Muscle of arm (tissue), 14 donors: ENCODE data around the gene OR2J3. TPM values are rescaled to one million over a fixed set of nuclear protein-coding genes. Genes with fewer than 3 reads are reported as not detected.
"Not testable (repeated sequence)": the region's sequence is repeated elsewhere in the genome, so short reads cannot be mapped to it uniquely, and the experiment has no call there.

Experiments
- DNase-seq: peaks from one replicate; pipeline ENCODE4 v3.0.0-alpha.2; 2013
- long read RNA-seq, 11 donors: transcript quantifications; one replicate each; lab custom pipeline, GENCODE V29; 2026
- polyA plus RNA-seq, 12 donors: library from polyadenylated mRNA; unstranded; fragments of 120-200 nt; gene quantifications; one replicate each; pipeline ENCODE4 v1.2.1, GENCODE V29; 2013; ENCODE audit not compliant: insufficient read length in 12 of 12

Gene OR2J3
- polyA plus RNA-seq, result not detected
- long read RNA-seq, donor 1, result 0 reads
- long read RNA-seq, donor 2, result 0 reads
- long read RNA-seq, donor 3, result 0 reads
- long read RNA-seq, donor 4, result 0 reads
- long read RNA-seq, donor 5, result 0 reads
- long read RNA-seq, donor 6, result 0 reads
- long read RNA-seq, donor 7, result 0 reads
- long read RNA-seq, donor 8, result 0 reads
- long read RNA-seq, donor 9, result 0 reads
- long read RNA-seq, donor 10, result 0 reads
- long read RNA-seq, donor 11, result 0 reads

- DNase-seq, result no peak
Measured at GRCh38 chr6:29107758-29108157, at the start of gene OR2J3. Gene OR2J3 (plus strand): TSS chr6:29108058. CDS start chr6:29111891, 3,833 bp downstream.

- DNase-seq, result no peak
Measured at GRCh38 chr6:29071831-29072723, 35.8 kb upstream of the OR2J3 start.

GRCh38 chr6:29079203-29079602, 28.7 kb upstream of the OR2J3 start:
- no peak for DNase-seq

DNA sequence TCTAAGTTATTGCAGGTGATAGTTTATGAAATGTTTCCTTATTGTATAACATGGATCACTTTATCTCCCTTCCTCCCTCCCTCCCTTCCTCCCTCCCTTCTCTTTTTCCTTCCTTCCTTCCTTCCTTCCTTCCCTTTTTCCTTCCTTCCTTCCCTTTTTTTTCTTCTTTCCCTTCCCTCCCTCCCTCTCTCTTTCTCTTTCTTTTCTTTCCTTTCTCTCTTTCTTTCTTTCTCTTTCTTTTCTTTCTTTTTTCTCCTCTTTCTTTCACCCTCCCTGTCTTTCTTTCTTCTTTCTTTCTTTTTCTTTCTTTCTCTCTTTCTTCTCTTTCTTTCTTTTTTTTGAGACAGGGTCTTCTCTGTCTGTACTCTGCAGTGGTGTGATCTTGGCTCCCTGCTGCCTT, 26.5 kb upstream of the OR2J3 start:
- no peak for DNase-seq

GRCh38 chr6:29082457-29082856, 25.4 kb upstream of the OR2J3 start:
- no peak for DNase-seq

DNA sequence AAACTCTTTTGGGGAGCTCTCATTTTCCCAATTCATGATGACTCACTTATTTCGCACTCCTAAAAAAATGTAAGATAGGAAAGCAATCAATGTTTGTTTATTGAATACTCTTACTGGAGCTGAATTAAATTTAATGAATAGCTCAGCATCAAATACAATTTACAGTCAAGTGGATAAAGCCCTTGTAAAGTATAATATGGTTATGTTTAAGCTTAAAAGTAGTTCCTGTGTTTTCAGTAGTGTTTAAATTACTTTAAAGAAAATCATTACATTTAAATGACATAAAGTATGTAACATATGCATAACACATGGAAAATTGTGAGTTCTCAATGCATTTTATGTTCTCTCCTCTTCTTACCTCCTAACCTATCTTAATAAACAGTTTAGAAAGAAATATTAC, 20.6 kb upstream of the OR2J3 start, which contains the start of gene OR2B3:
Gene OR2B3 (minus strand): TSS at position 101 of the 400 bp plus-strand sequence. CDS start 65 bp downstream, at position 36.
- no peak for DNase-seq

- no peak for DNase-seq
Measured at GRCh38 chr6:29092957-29093356, 14.9 kb upstream of the OR2J3 start.

DNA sequence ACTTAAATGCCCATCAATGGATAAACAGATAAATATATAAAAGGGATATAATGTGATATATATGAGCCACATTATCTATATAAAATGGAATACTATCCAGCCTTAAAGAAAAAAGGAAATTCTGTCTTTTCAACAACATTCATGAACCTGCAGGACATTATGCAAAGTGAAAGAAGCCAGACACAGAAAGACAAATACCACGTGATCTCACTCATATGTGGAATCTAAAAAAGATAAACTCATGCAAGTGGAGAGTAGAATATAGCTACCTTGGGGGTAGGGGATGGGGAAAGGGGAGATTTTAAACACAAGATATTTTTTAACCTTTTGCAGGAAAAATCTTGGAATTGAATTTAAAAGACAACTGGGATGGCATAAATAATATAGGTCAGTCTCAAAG, 10.1 kb upstream of the OR2J3 start:
- DNase-seq, result no peak

DNA sequence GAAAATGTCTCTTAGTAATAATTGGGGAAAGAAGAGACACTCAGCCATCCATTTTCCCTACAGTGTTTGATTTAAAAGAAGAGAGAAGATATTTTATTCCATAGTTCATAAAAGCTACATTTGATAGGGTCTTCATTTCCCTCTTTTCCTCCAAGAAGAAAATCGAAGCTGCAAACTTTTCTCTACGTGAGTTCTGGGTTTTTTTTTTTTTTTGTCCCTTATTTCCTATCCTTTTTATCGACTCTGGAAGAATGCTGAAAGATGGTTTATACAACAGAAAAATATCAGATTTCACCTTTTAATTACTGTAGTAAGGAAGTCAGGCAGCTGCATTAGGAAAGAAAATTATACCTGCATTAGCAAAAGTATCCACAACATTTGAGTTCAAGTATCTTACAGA, 8.7 kb upstream of the OR2J3 start, which contains the start of gene OR2J1:
Gene OR2J1 (plus strand): TSS at position 301 of the 400 bp plus-strand sequence. CDS start 1,453 bp downstream, outside the sequence.
- DNase-seq, result no peak

GRCh38 chr6:29112135-29112534, 4.3 kb downstream of the OR2J3 start:
- DNase-seq, result no peak

DNA sequence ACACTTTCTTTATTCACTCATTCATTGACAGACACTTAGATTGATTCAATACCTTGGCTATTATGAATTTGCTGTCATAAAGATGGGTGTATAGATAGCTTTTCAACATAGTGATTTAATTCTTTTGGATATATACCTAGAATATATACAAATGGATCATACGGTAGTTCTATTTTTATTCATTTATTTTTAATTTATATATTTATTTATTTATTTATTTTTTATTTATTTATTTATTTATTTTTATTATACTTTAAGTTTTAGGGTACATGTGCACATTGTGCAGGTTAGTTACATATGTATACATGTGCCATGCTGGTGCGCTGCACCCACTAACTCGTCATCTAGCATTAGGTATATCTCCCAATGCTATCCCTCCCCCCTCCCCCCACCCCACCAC, 7.1 kb downstream of the OR2J3 start:
- not testable (repeated sequence) for DNase-seq

DNA sequence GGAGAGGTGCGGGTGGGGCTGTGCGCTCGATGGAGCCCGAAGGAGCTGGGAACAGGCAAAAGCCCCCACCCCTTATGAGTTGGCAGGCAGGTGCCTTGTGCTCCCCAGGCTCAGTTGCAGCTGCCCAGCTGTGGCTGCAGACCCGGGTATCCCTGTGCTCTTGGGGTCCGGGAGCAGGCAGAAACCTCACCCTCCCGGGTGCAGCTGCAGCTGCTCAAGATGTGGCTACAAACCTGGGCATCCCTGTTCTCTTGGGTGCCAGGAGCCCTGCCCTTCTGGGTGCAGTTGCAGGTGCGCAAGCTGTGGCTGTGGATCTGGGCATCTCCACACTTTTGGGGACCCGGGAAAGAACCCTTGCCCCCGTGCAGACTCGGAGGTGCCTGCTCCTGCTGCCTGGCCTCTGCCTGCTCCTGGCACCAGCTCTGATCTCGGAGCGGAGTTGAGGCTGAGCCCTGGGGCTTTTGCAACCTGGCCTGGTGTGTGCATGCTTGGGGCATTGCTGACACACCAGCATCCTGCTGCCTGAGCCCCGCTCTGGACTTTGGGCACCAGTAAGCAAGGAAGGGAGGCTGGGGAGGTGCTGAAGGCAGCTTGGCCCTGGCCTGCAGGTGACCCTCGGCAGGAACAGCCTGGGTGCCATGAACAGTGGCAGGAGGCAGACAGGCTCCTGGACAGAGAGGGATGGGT, 21.6 kb downstream of the OR2J3 start:
- no peak for DNase-seq

GRCh38 chr6:29130644-29131043, 22.8 kb downstream of the OR2J3 start:
- DNase-seq, result no peak

DNA sequence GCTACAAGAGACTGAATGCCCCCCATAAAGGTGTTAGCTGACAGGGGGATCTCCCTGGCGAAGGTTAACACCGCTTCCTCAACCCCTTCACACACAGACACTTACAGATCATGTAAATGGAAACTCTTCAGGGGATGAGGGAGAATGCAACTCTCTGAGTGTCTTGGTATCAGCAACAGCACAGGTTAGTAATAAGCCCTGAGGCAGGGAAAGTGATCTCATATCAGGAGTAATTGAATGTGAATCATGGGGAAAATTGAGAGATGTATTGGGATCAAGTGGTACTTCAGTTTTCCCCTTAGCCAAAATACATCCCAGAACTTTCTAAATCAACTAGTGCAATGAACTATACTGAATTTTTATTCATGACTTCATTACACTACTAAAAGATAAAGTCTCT, 23.8 kb downstream of the OR2J3 start:
- no peak for DNase-seq

DNA sequence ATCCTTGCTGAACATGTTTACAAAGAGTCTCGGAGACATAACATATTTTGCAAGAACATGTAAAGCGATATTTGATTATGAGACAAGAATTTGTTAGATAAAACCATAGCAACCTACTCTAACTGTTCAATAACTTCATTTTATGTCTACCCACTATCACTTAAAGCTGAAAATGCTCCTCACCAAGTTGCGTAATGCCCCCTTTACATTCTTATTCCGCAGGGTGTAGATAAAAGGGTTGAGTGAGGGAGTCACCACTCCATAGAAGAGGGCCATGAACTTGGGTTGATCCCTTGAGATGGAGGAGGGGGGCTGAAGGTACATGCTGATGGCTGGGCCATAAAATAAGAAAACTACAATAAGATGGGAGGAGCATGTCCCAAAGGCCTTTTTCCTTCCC, 29.9 kb downstream of the OR2J3 start:
- DNase-seq, result no peak

DNA sequence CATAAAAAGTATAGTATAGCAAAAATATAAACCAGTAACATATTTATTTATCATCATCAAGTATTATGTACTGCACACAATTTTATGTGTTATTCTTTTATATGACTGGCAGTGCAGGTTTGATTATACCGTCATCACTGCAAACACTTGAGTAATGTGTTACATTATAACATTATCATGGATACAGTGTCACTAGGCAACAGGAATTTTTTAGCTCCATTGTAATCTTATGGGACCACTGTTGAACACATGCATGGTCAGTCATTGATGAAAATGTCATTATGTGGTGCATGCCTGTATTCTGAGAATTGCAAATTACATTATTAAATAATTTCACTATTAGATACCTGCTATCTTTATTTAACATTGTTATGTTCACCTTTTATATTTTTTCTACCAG, 33.7 kb downstream of the OR2J3 start:
- no peak for DNase-seq

DNA sequence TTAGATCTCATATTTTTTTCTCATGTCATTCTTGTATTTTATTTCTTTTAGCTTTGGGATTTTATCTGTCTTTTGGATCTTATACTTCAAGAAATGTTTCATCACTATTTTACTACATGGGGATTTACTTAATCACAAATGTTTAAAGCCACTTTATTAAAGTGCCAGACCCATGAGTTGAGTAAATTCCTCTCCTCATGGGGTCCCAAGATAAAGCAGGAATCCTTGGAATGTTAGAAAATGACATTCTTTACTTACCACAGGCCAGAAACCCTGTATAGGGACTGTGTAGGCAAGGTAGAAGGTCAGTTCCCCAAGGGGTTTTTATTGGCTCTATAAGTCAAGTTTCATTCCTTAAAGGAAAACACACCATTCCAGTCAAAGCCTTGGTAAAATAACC, 34.5 kb downstream of the OR2J3 start:
- DNase-seq, result no peak

GRCh38 chr6:29146179-29146578, 38.3 kb downstream of the OR2J3 start:
- no peak for DNase-seq

DNA sequence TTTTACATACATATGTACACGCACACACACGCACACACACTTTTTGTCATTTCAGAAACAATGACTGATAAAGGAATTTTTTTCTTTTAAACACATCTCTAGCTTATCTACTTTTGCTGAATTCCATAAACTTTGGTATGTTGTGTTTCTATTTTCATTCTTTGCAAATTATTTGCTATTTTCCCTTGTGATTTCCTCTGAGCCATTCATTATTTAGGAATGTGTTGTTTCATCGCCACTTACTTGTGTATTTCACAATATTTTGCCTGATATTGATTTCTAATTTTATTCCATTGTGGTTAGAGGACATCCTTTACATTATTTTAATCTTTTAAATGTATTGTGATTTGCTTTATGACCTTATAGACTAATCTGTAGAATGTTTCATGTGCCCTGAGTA, 39.2 kb downstream of the OR2J3 start:
- no peak for DNase-seq

DNA sequence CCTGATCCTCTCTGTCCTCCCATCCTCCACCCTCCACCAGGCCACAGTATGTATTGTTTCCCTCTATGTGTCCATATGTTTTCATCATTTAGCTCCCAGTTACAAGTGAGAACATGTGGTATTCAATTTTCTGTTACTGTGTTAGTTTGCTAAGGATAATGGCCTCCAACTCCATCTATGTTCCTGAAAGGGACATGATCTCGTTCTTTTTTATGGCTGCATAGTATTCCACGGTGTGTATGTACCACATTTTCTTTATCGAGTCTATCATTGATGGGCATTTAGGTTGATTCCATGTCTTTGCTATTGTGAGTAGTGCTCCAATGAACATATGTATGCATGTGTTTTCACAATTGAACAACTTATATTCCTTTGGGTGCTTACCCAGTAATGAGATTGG, 41.6 kb downstream of the OR2J3 start:
- not testable (repeated sequence) for DNase-seq

GRCh38 chr6:29153083-29153482, 45.2 kb downstream of the OR2J3 start:
- DNase-seq, result no peak

DNA sequence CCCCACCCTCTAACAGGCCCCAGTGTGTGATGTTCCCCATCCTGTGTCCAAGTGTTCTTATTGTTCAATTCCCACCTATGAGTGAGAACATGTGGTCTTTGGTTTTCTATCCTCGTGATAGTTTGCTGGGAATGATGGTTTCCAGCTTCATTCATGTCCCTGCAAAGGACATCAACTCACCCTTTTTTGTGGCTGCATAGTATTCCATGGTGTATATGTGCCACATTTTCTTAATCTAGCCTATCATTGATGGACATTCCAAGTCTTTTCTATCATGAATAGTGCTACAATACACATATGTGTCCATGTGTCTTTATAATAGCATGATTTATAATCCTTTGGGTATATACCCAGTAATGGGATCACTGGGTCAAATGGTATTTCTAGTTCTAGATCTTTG, 47.3 kb downstream of the OR2J3 start:
- not testable (repeated sequence) for DNase-seq
